ENCODE data around the gene NOBOX. TPM values are rescaled to one million over a fixed set of nuclear protein-coding genes. Genes with fewer than 3 reads are reported as not detected.
"Not testable (repeated sequence)": the region's sequence is repeated elsewhere in the genome, so short reads cannot be mapped to it uniquely, and the experiment has no call there.

Gene NOBOX
- total and polyA plus RNA-seq, 2 experiments from 2014 or later = 0.07 to 0.54 TPM

DNA sequence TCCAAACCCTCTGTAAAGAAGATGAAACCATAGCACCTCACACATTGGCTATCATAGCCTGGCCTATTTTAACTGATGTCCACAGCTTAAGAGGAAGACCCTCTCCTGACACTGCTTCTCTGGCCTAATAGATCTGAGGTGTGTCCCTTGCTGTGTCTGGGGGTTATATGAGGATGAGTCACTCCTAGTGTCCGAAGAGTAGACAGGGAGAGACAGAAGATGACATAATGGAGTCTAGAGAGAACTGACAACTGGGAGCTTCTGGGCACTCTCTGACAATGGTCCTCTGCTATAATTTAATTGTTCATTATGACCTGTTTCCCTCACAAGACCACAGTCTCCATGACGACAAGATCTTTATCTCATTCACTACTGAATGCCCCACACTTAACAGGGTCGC lies 41.4 kb downstream of the NOBOX start:
- not testable (repeated sequence) for DNase-seq (ENCODE audit: low spot score); H3K9me2 ChIP-seq (replicated peaks; ENCODE audit: insufficient read depth); H3K36me3 ChIP-seq (replicated peaks; ENCODE audit: insufficient read depth, low read depth); H3K4me3 ChIP-seq; H3K79me2 ChIP-seq; H3K27me3 ChIP-seq; H3K27ac ChIP-seq; H4K20me1 ChIP-seq (ENCODE audit: insufficient read depth, poor library complexity, severe bottlenecking); H2AFZ ChIP-seq; H3K9me3 ChIP-seq (ENCODE audit: low read depth); H3K4me1 ChIP-seq (ENCODE audit: insufficient read depth); H3K4me2 ChIP-seq
- WGBS (ENCODE audit: low lambda C conversion rate, missing lambda C conversion rate) = no CpG with 5 or more reads among the region's 3 CpGs

DNA sequence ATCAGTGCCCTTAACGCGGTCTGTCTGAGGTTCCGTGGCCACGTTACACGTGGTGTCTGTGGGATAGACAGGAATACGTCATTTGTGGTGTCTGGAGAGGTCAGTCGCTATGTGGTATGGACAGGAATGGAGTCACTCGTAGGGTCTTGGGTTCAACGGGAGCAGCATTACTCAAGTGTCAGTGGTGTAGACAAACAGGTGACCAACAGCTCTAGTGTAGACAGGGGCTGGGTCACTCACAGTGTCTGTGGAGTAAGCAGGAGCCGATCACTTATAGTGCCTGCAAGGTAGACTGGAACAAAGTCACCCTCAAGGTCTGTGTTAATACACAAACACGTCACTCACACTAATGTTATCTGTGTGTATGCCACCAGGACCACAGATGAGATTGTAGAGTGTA lies 46.6 kb downstream of the NOBOX start:
- H3K4me3 ChIP-seq; H3K27me3 ChIP-seq; H4K20me1 ChIP-seq (ENCODE audit: insufficient read depth, poor library complexity, severe bottlenecking); H3K9me2 ChIP-seq (replicated peaks; ENCODE audit: insufficient read depth); H3K79me2 ChIP-seq; H3K4me1 ChIP-seq (ENCODE audit: insufficient read depth); DNase-seq (ENCODE audit: low spot score); H3K4me2 ChIP-seq; H3K27ac ChIP-seq; H2AFZ ChIP-seq; H3K36me3 ChIP-seq (replicated peaks; ENCODE audit: insufficient read depth, low read depth); H3K9me3 ChIP-seq (ENCODE audit: low read depth): not testable (repeated sequence)
- WGBS (ENCODE audit: low lambda C conversion rate, missing lambda C conversion rate) = 100% methylated on average over 1 of the region's 11 CpGs

DNA sequence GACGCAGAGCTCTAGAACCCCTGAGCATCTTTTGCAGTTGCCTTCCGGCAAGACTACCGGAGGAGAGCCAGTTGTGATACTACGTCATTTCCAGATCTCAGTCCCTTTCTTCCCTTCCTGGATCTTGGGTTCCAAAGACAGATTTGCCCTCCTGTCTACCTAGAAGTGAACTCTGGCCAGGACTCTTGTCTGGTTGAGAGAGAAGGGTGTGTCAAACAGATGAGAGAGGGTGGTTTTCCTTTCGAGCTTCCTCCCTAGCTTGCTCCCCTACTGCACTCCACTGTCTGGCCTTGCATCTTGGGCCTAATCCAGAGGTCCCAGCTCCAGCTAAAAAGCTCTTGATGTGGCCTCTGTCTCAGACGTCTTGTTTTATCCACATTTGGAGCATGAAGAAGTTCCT lies 47.3 kb downstream of the NOBOX start:
- not testable (repeated sequence) for H3K9me2 ChIP-seq (replicated peaks; ENCODE audit: insufficient read depth); DNase-seq (ENCODE audit: low spot score); H3K27ac ChIP-seq; H3K4me1 ChIP-seq (ENCODE audit: insufficient read depth); H3K4me2 ChIP-seq; H3K36me3 ChIP-seq (replicated peaks; ENCODE audit: insufficient read depth, low read depth); H3K4me3 ChIP-seq; H2AFZ ChIP-seq; H3K9me3 ChIP-seq (ENCODE audit: low read depth); H4K20me1 ChIP-seq (ENCODE audit: insufficient read depth, poor library complexity, severe bottlenecking); H3K27me3 ChIP-seq; H3K79me2 ChIP-seq
- no CpG with 5 or more reads among the region's 6 CpGs for WGBS (ENCODE audit: low lambda C conversion rate, missing lambda C conversion rate)

DNA sequence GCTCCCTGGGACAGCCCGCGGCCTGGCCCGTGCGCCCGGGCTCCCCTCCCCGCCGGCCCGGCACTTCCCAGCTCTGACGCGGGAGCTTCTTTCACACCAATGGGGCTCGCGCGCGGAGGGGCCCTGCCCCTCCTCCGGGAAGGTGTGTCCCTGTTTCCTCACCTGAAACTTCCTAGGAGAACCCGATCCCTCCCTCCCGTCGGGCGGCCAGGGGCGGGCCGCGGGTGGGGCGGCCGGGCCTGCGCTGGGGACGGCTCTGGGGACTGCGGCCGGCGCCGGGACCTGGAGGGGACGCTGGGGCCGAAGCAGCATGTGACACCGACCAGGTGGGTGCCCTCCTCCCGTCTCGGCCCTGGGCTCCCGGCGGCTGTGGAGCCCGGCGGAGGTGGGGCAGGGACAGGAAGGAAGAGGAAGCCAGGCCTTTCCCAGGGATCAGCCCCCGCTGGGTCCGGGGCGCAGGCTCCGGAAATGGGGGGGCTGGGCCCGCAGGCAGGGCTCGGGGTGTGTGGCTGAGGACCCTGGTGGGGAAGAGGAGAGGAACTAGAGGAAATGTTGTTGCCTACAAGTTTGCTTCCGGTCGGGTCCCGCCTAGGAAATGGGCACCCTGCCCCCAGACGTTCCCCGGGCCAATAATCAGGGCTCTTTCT lies 48.2 kb downstream of the NOBOX start, which contains the start of gene ARHGEF5:
ARHGEF5 (plus strand) TSS at position 227 of the 647 bp plus-strand sequence. CDS start 7,268 bp downstream, outside the sequence.
- not testable (repeated sequence) for H3K79me2 ChIP-seq; H3K4me3 ChIP-seq; H3K4me2 ChIP-seq; H3K9me2 ChIP-seq (replicated peaks; ENCODE audit: insufficient read depth); H3K27ac ChIP-seq; DNase-seq (ENCODE audit: low spot score); H4K20me1 ChIP-seq (ENCODE audit: insufficient read depth, poor library complexity, severe bottlenecking); H2AFZ ChIP-seq; H3K27me3 ChIP-seq; H3K9me3 ChIP-seq (ENCODE audit: low read depth); H3K36me3 ChIP-seq (replicated peaks; ENCODE audit: insufficient read depth, low read depth); H3K4me1 ChIP-seq (ENCODE audit: insufficient read depth)
- WGBS (ENCODE audit: low lambda C conversion rate, missing lambda C conversion rate) = no CpG with 5 or more reads among the region's 50 CpGs

DNA sequence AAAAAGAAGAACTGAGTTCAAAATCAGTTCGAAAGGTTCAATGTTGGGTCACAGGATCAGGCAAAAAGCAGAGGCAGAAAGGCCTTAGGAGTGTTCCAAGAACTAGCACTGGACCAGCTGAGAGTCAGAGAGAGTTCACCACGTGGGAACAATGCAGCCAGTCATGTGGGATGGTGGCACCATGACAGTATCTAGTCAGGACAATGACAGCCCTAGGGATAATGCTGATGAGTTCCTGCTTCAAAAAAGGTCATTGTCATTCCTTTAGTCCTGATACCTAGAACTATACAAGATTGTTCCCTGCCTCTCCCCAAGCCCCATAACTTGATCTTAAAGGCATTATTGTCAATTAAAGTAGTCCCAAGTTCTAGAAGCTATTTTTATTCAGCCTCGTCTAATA lies 51.8 kb downstream of the NOBOX start:
- H3K36me3 ChIP-seq (replicated peaks; ENCODE audit: insufficient read depth, low read depth); H3K9me2 ChIP-seq (replicated peaks; ENCODE audit: insufficient read depth); H3K27ac ChIP-seq; H3K79me2 ChIP-seq; H3K27me3 ChIP-seq; H3K9me3 ChIP-seq (ENCODE audit: low read depth); H3K4me2 ChIP-seq; H3K4me1 ChIP-seq (ENCODE audit: insufficient read depth); H2AFZ ChIP-seq; H3K4me3 ChIP-seq; H4K20me1 ChIP-seq (ENCODE audit: insufficient read depth, poor library complexity, severe bottlenecking): not testable (repeated sequence)
- DNase-seq (ENCODE audit: low spot score) = peak; percentile 2
- 75% methylated on average over 2 of the region's 3 CpGs for WGBS (ENCODE audit: low lambda C conversion rate, missing lambda C conversion rate)

DNA sequence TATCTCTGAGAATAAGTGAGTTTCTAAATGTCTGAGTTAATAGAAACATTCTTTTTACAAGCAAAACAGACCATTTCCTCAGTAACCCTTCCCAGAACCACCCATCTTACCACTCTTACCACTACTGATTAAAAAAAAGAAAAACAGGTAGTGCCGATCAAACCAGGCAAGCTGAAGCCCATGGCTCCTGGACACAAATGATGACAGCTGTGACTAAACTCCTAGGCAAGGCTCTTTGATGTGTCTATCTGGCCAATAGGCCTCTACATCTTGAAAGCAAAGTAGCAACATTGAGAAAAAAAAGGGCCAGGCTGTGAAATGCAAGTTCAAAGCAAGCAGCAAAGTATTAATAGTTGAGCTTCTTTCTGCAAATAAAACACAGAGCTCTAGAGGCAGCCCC lies 54.9 kb downstream of the NOBOX start:
- not testable (repeated sequence) for H4K20me1 ChIP-seq (ENCODE audit: insufficient read depth, poor library complexity, severe bottlenecking); H2AFZ ChIP-seq; H3K36me3 ChIP-seq (replicated peaks; ENCODE audit: insufficient read depth, low read depth); H3K9me3 ChIP-seq (ENCODE audit: low read depth); H3K79me2 ChIP-seq; H3K4me1 ChIP-seq (ENCODE audit: insufficient read depth); H3K27ac ChIP-seq; DNase-seq (ENCODE audit: low spot score); H3K9me2 ChIP-seq (replicated peaks; ENCODE audit: insufficient read depth); H3K27me3 ChIP-seq; H3K4me3 ChIP-seq; H3K4me2 ChIP-seq
- no CpG with 5 or more reads among the region's 1 CpG for WGBS (ENCODE audit: low lambda C conversion rate, missing lambda C conversion rate)

Small RNA genes within 50 kb of the gene (small RNA-seq; reads per million reads assigned to genes)
- not detected for gene RNU6ATAC40P

Other genes with a start within 250 kb of the NOBOX start
- gene CTAGE4, start 220.2 kb downstream of the NOBOX start, total RNA-seq = 5.5 and 5.8 TPM in 2 replicates
- gene CTAGE4, start 220.2 kb downstream of the NOBOX start, polyA plus RNA-seq = 2.2 and 2.3 TPM in 2 replicates
- 14.5 and 17.1 TPM in 2 replicates for gene ARHGEF35, start 207.9 kb downstream of the NOBOX start, total RNA-seq
- gene ARHGEF35, start 207.9 kb downstream of the NOBOX start, polyA plus RNA-seq = 16.4 and 19.3 TPM in 2 replicates
- 0.10 TPM in 1 of 2 replicates, not detected in the other for gene OR2A42, start 164.1 kb downstream of the NOBOX start, total RNA-seq
- gene OR2A42, start 164.1 kb downstream of the NOBOX start, polyA plus RNA-seq = 0.46 TPM in 1 of 2 replicates, not detected in the other
- 3.3 and 6.2 TPM in 2 replicates for gene OR2A7, start 138.9 kb downstream of the NOBOX start, total RNA-seq
- gene OR2A7, start 138.9 kb downstream of the NOBOX start, polyA plus RNA-seq = 1.6 and 1.9 TPM in 2 replicates
- 2.5 and 5.2 TPM in 2 replicates for gene CTAGE8, start 134.4 kb downstream of the NOBOX start, total RNA-seq
- 2.8 and 3.6 TPM in 2 replicates for gene CTAGE8, start 134.4 kb downstream of the NOBOX start, polyA plus RNA-seq
- gene OR2A1, start 91.3 kb downstream of the NOBOX start, total RNA-seq = 0.32 TPM in 1 of 2 replicates, not detected in the other
- 0.06 and 0.22 TPM in 2 replicates for gene OR2A1, start 91.3 kb downstream of the NOBOX start, polyA plus RNA-seq
- gene ARHGEF5, start 48.3 kb downstream of the NOBOX start, total RNA-seq = 16.9 and 24.2 TPM in 2 replicates
- 22.9 and 23.1 TPM in 2 replicates for gene ARHGEF5, start 48.3 kb downstream of the NOBOX start, polyA plus RNA-seq